HG02623 (cell line): ENCODE results near the gene CNBD2.
"Not testable (repeated sequence)": the region's sequence is repeated elsewhere in the genome, so short reads cannot be mapped to it uniquely, and the experiment has no call there.

ENCODE experiments used
- ATAC-seq: cut with Tn5 transposase; IDR thresholded peaks from one replicate; pipeline ENCODE4 v1.9.1; 2021; ENCODE audit warnings: moderate library complexity; ENCODE audit not compliant: unreplicated experiment

CNBD2 gene

GRCh38 chr20:35974256-35974655 lies 5.9 kb downstream of the CNBD2 start:
- no peak for ATAC-seq

GRCh38 chr20:35975576-35976373 lies 7.4 kb downstream of the CNBD2 start:
- ATAC-seq = no peak

DNA sequence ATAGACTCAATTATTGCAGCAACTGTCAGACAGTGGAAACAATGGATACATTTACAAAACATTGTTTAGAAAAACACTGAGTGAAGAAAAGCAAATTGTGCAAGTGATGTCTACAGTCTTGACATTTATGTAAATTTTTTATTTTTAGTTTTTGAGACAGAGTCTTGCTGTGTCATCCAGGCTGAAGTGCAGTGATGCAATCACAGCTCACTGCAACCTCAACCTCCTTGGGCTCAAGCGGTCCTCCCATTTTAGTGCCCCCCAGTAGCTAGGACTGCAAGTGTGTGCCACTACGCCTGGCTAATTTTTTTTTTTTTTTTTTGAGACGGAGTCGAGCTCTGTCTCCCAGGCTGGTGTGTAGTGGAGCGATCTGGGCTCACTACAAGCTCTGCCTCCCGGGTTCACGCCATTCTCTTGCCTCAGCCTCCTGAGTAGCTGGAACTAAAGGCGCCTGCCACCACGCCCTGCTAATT lies 9.7 kb downstream of the CNBD2 start:
- ATAC-seq = no peak

- ATAC-seq = no peak
Measured at GRCh38 chr20:35979544-35979943, 11.2 kb downstream of the CNBD2 start.

GRCh38 chr20:35981969-35982368 lies 13.6 kb downstream of the CNBD2 start:
- no peak for ATAC-seq

GRCh38 chr20:35984382-35984781 lies 16.0 kb downstream of the CNBD2 start:
- no peak for ATAC-seq

GRCh38 chr20:35985806-35986205 lies 17.4 kb downstream of the CNBD2 start:
- ATAC-seq = no peak

- no peak for ATAC-seq
Measured at GRCh38 chr20:35988910-35989463, 20.6 kb downstream of the CNBD2 start.

- no peak for ATAC-seq
Measured at GRCh38 chr20:35991142-35991771, 22.9 kb downstream of the CNBD2 start.

DNA sequence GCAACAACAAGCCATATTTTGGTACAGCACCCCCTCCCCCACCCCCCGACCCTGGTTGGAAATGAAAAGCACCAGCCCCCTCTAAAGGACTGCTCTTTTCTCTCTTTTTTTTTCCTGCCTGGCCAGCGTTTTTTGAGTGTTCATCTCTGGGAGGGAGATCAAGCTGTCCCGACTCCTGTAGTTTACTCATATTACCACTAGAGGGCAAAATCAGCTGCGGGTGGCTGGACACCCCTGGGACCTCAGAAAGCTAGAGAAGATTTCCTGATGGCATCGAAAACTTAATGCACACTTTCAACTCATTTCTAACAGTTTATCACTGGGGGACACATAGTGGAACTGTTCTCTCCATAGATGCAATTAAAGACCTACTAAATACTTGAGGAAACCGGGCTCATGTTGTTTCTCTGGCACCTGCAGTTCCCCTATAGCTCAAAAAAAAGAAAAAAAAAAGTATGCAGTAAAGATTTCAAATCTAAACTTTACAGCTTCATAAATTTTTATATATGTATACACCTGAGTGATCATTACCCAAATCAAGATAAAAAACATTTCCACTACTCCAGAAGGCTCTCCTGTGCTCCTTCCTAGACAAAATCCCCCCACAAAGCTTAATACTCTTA lies 24.4 kb downstream of the CNBD2 start:
- no peak for ATAC-seq

DNA sequence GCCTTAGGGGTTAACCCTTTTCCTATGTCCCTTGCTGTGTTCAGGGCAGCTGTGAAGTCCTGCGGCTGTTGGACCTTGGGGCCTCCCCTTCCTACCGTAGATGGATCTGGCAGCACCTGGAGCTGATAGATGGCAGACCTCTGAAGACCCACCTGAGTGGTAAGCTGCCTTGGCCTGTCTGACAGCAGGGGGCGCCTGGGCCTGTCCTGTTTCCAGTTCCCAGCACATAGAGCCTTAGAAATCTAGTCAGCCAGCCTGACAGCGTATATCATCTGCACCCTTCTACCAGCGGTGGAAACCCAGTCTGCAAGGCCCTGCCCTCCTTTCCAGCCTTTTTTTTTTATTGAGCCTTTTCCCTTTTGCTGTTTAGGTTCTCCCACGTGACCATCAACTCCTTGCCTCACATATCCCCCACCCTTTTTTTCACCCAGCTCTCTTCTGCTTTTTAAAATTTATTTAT lies 26.6 kb downstream of the CNBD2 start:
- ATAC-seq = no peak

DNA sequence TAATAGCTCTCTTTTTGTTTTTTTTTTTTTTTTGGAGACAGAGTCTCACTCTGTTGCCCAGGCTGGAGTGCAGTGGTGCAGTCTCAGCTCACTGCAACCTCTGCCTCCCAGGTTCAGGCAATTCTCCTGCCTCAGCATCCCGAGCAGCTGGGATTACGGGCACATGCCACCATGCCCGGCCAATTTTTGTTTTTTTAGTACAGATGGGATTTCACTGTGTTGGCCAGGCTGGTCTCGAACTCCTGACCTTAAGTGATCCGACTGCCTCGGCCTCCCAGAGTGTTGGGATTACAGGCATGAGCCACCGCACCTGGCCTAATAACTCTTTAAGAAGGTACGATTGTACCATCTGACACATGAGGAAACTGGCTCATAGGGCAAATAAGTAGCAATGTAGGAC lies 28.1 kb downstream of the CNBD2 start:
- not testable (repeated sequence) for ATAC-seq

DNA sequence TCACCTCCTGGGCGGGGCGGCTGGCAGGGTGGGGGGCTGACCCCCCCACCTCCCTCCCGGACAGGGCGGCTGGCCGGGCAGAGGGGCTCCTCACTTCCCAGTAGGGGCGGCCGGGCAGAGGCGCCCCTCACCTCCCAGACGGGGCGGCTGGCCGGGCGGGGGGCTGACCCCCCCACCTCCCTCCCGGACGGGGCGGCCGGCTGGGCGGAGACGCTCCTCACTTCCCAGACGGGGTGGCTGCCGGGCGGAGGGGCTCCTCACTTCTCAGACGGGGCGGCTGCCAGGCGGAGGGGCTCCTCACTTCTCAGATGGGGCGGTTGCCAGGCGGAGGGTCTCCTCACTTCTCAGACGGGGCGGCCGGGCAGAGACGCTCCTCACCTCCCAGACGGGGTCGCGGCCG lies 32.9 kb downstream of the CNBD2 start:
- ATAC-seq = not testable (repeated sequence)

DNA sequence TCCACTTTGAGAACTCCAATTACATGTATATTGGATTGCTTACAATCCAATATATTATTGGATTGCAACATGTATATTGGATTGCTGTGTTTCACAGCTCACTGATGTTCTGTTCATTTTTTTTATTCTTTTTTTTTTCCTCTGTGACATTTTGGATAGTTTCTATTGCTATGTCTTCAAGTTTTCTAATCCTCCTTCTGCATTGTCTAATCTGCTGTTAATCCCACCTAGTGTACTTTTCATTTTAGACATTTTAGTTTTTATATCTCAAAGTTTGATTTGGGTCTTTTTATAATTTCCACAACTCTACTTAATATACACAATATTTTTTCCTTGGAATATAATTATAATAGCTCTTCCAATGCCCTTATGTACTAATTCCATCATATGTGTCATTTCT lies 34.5 kb downstream of the CNBD2 start:
- no peak for ATAC-seq

DNA sequence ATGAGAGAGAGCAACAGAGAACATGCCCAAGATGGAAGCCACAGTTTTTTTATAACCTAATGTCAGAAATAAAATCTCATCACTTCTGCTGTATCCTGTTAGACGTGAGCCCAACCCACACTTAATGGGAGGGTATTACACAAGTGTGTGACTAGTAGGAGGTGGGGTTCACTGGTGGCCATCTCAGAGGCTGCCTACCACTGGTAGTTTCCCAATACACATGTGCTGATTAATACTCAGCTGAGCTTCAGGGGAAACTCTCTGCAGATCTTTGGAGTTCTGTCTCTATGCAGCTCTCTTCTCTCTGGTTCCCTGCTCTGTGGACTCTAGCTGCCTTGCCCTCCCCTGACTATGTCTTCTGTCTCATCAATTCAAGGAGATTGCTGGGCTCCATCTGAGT lies 35.7 kb downstream of the CNBD2 start:
- ATAC-seq = no peak

GRCh38 chr20:36008461-36009035 lies 40.2 kb downstream of the CNBD2 start:
- ATAC-seq = no peak

DNA sequence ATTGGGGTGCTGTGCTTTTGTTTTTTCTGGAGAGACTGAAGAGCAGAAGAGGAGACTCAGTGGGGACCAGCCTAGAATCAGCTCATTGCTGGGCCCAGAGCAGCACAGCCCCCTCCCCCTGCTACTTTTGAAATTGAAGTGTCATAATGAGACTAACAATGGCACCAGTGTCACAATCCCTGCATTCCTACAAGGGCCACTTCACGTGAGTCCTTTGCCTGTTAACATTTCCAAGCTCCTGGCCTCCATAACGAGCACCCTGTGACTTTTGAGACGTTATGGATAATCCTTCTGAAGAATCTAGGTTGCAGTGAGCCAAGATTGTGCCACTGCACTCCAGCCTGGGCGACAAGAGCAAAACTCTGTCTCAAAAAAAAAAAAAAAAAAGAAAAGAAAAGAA lies 41.7 kb downstream of the CNBD2 start:
- no peak for ATAC-seq

DNA sequence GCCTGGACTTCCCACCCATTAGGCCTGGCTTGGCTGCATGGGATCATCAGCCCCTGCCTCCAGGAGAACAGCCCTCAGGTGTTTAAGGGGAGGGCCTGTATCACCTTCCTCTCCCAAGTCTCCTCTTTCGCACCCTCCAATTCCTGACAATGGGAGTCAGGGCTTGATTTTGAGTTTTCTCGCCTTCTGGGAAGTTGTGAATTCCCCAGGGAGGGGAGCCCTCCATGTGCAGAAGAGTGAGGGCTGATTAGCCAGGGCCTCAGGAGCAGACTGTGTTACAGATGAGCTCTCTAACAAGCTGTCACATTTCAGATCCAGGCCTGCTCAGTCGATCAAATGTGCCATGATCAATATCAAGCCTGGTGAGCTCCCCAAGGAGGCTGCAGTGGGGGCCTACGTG lies 42.4 kb downstream of the CNBD2 start:
- no peak for ATAC-seq

DNA sequence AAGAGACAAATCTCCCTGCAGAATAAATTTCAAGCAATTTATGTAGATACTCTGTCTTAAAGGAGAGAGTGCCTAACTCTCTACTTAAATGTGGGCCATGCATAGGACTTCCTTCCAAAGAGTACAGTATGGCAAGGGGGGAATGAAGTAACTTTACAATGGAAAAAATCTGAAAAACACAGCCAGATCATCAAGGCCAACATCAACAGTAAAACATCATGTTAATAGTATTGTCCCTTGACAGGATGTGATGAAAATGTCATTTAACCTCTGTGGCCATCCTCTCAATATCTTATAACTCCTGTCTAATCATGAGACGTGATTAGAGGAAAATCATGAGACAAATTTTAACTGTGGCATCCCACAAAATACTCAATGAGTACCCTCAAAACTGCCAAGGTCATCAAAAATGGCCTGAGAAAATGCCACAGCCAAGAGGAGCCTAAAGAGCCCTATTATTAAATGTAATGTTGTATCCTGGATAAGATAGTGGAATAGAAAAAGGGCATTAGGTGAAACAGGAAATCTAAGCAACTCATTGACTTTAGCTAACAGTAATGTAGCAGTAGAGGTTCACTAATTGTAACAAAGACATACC lies 47.5 kb downstream of the CNBD2 start:
- ATAC-seq = no peak

GRCh38 chr20:36017048-36017951 lies 48.9 kb downstream of the CNBD2 start:
- no peak for ATAC-seq
